Measurements from ENCODE around the gene REV1.

Gene REV1

DNA sequence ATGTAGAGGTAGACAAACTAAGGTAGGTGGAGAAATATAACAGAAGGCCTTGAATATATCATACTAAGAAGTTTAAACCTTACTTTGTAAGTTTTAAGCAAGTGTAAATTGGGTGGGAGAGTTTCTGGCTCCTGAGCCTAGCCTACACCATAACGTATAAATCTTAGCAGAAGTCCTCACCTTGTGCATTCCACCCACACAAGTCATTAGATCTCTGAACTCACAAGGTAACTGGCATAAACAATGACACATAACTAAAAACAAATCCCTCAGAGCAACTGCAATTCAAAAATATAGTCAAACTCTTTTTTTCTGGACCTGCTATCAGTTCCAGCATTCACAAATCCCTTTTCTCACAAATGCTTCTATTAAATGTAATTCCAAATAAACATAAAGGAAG is 9.4 kb downstream of the REV1 start:
- Histone ChIP-seq H3F3A (ENCODE audit: insufficient read depth, low read length) (no peaks in the 10 kb centered on the region), H3K4me2 (ENCODE audit: low read depth, low read length) (no peak overlapping the region), H2AFZ (ENCODE audit: low read length) (no peak overlapping the region), H3K9me2 (replicated peaks; ENCODE audit: insufficient read depth, low read length) (no peaks in the 10 kb centered on the region), H3K79me2 (ENCODE audit: low read length) (peaks cover 99% of the 10 kb centered on the region), H4K20me1 (ENCODE audit: insufficient read depth, low read length) (peaks cover 24% of the 10 kb centered on the region; the same call in 1 of the 2 replicates), H3K4me3 (ENCODE audit: low read length) (no peak overlapping the region), H3K27me3 (replicated peaks; ENCODE audit: insufficient read depth, low read length) (no peaks in the 10 kb centered on the region), H3K36me3 (replicated peaks; ENCODE audit: insufficient read depth, low read length) (no peaks in the 10 kb centered on the region), H3K9me3 (replicated peaks; ENCODE audit: insufficient read depth, low read length) (no peaks in the 10 kb centered on the region), H3K4me1 (ENCODE audit: low read length) (no peaks in the 10 kb centered on the region), H3K9ac (ENCODE audit: low read length) (no peak overlapping the region), H3K27ac (ENCODE audit: low read length) (no peak overlapping the region)
- TF ChIP-seq, protein P1, sequence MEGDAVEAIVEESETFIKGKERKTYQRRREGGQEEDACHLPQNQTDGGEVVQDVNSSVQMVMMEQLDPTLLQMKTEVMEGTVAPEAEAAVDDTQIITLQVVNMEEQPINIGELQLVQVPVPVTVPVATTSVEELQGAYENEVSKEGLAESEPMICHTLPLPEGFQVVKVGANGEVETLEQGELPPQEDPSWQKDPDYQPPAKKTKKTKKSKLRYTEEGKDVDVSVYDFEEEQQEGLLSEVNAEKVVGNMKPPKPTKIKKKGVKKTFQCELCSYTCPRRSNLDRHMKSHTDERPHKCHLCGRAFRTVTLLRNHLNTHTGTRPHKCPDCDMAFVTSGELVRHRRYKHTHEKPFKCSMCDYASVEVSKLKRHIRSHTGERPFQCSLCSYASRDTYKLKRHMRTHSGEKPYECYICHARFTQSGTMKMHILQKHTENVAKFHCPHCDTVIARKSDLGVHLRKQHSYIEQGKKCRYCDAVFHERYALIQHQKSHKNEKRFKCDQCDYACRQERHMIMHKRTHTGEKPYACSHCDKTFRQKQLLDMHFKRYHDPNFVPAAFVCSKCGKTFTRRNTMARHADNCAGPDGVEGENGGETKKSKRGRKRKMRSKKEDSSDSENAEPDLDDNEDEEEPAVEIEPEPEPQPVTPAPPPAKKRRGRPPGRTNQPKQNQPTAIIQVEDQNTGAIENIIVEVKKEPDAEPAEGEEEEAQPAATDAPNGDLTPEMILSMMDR (IDR thresholded peaks at IDR 0.05; ENCODE audit: low read length), result no peak
- TF ChIP-seq EZH2phosphoT487 (IDR thresholded peaks at IDR 0.05; ENCODE audit: low read length) (no peak), EZH2 (optimal IDR thresholded peaks at IDR 0.05; ENCODE audit: low read depth, low read length) (no peak)
- DNase-seq, result no peak

DNA sequence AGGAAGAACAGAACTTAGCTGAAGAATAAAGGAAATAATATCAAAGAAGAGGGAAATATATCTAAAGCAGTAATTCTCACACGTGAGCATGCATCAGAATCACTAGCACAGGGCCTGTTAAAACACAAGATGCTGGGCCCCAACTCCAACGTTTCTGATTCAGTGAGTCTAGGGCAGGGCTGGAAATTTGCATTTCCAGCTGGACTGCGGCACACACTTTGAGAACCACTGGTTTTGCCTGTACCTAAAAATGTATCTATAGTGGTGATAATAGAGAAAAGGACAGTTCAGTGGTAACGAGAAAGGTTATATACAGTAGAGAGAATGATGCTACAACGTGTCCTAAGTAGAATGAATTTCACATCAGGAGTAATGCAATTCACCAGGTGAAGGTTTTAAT is 11.2 kb downstream of the REV1 start:
- H2AFZ ChIP-seq (ENCODE audit: low read length), result no peak overlapping the region
- no peak overlapping the region for H3K9ac ChIP-seq (ENCODE audit: low read length)
- DNase-seq, result no peak
- no peaks in the 10 kb centered on the region for H3K36me3 ChIP-seq (replicated peaks; ENCODE audit: insufficient read depth, low read length)
- H3K79me2 ChIP-seq (ENCODE audit: low read length), result peaks cover 99% of the 10 kb centered on the region
- no peaks in the 10 kb centered on the region for H3K9me2 ChIP-seq (replicated peaks; ENCODE audit: insufficient read depth, low read length)
- H3K4me2 ChIP-seq (ENCODE audit: low read depth, low read length), result no peak overlapping the region
- no peaks in the 10 kb centered on the region for H3K4me1 ChIP-seq (ENCODE audit: low read length)
- TF ChIP-seq EZH2 (optimal IDR thresholded peaks at IDR 0.05; ENCODE audit: low read depth, low read length), result no peak
- TF ChIP-seq EZH2phosphoT487 (IDR thresholded peaks at IDR 0.05; ENCODE audit: low read length), result no peak
- TF ChIP-seq, protein P1 (IDR thresholded peaks at IDR 0.05; ENCODE audit: low read length), result no peak
- H3F3A ChIP-seq (ENCODE audit: insufficient read depth, low read length), result no peaks in the 10 kb centered on the region
- H3K9me3 ChIP-seq (replicated peaks; ENCODE audit: insufficient read depth, low read length), result no peaks in the 10 kb centered on the region
- no peak overlapping the region for H3K4me3 ChIP-seq (ENCODE audit: low read length)
- no peak overlapping the region for H3K27ac ChIP-seq (ENCODE audit: low read length)
- no peaks in the 10 kb centered on the region for H3K27me3 ChIP-seq (replicated peaks; ENCODE audit: insufficient read depth, low read length)
- peaks cover 27% of the 10 kb centered on the region; the same call in 1 of the 2 replicates for H4K20me1 ChIP-seq (ENCODE audit: insufficient read depth, low read length)

DNA sequence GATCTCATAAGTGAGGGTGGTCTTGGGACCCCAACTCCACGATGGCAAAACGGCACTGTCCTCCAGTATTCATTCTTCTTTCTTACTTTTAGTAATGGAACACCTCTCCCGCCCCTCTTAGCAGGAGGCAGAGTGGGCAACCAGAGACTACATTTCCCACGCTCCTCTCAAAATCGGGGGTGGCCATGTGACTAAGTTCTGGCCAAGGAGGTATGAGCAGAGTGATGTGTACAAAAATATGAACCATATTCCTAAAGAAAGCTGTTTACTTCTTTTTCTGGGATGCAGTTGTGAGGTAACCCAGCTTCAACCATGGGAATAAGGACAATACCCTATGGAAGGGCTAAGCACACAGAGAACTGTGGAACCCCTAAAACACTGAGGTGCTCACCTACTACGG is 12.8 kb downstream of the REV1 start:
- no peak for DNase-seq
- no peak overlapping the region for H3K4me2 ChIP-seq (ENCODE audit: low read depth, low read length)
- TF ChIP-seq, protein P1 (IDR thresholded peaks at IDR 0.05; ENCODE audit: low read length), result no peak
- TF ChIP-seq EZH2 (optimal IDR thresholded peaks at IDR 0.05; ENCODE audit: low read depth, low read length), result no peak
- TF ChIP-seq EZH2phosphoT487 (IDR thresholded peaks at IDR 0.05; ENCODE audit: low read length), result no peak
- H3K9ac ChIP-seq (ENCODE audit: low read length), result no peak overlapping the region
- no peaks in the 10 kb centered on the region for H3F3A ChIP-seq (ENCODE audit: insufficient read depth, low read length)
- no peak overlapping the region for H3K27ac ChIP-seq (ENCODE audit: low read length)
- no peak overlapping the region for H3K4me3 ChIP-seq (ENCODE audit: low read length)
- H4K20me1 ChIP-seq (ENCODE audit: insufficient read depth, low read length), result peaks cover 19% of the 10 kb centered on the region; the same call in 1 of the 2 replicates
- no peaks in the 10 kb centered on the region for H3K27me3 ChIP-seq (replicated peaks; ENCODE audit: insufficient read depth, low read length)
- no peaks in the 10 kb centered on the region for H3K4me1 ChIP-seq (ENCODE audit: low read length)
- peaks cover 98% of the 10 kb centered on the region for H3K79me2 ChIP-seq (ENCODE audit: low read length)
- no peaks in the 10 kb centered on the region for H3K36me3 ChIP-seq (replicated peaks; ENCODE audit: insufficient read depth, low read length)
- H2AFZ ChIP-seq (ENCODE audit: low read length), result no peak overlapping the region
- H3K9me2 ChIP-seq (replicated peaks; ENCODE audit: insufficient read depth, low read length), result no peaks in the 10 kb centered on the region
- H3K9me3 ChIP-seq (replicated peaks; ENCODE audit: insufficient read depth, low read length), result no peaks in the 10 kb centered on the region
